ENCODE measurements around the gene NUP214.
"Not testable (repeated sequence)": the region's sequence is repeated elsewhere in the genome, so short reads cannot be mapped to it uniquely, and the experiment has no call there.

Gene NUP214

DNA sequence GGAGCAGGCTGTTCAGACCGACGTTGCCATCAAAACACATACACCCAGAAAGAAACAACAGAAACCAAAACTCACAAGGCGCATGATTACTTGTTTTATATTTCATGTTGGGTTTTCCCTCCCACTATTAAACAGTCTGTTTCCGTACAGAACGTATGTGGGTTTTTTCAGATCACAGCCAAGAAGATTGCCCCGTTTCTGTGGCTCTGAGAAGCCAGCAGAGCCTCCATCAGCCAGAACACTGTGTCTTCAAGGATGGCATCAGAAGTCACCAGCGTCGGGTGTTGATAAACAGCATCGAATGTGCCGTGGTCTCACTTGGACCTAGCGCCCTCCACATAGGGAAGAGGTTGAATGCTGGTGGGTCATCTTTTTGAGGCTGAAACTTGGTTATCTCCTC is 108.2 kb downstream of the NUP214 start:
- no peak for DNase-seq (ENCODE audit: low read depth in 3 of 3)

GRCh38 chr9:131233995-131234394 is 108.6 kb downstream of the NUP214 start:
- DNase-seq (ENCODE audit: low read depth in 3 of 3): no peak

DNA sequence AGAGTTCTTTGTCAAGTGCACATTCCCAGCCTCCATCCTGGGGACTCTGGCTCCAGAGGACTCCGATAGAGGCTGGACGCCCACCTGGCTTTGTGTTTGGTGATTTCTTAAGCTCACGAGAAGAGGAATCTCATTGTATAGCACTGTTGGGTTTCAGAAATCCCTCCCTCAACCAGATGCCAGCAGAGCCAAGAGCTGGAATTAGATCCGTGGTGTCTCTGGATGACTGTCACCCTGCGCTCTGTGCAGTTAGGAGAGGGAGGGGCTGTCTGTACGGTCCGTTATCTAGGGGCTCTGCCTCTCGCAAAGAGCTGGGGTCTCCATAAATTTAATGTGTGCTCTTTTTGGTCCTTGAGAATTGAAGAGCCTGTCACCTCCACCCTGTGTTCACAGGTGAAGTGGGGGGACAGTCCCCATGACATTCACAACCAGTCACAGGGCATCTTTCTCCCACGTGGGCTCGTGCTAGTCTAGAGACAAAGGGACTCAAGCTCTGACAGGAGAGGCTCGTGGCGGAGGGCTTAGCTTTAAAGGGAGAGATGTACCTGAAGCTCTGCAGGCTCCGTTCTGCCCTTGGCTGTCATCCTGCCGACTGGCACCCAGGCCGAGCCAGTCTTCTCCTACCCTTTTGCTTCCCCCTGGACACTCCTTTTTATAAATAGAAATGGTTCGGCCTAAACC is 109.6 kb downstream of the NUP214 start:
- DNase-seq (ENCODE audit: low read depth in 3 of 3): no peak

DNA sequence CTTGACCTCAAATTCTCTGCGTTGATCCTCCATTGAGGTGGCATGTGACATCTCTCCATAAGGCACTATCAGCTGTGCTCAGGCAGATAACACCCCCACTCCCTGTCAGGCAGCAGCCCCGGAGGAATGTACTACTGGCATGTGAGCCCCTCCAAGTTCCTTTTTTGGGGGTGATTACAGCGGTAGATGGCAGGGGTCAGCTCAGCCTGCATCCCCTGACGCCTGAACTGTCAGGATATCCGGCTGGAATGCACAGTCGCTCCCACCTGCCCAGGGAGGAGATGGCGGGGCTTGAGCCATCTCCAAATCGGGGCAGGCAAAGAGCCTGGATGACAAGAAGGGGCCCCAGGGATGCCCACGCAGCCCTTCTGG is 110.1 kb downstream of the NUP214 start:
- no peak for DNase-seq (ENCODE audit: low read depth in 3 of 3)

DNA sequence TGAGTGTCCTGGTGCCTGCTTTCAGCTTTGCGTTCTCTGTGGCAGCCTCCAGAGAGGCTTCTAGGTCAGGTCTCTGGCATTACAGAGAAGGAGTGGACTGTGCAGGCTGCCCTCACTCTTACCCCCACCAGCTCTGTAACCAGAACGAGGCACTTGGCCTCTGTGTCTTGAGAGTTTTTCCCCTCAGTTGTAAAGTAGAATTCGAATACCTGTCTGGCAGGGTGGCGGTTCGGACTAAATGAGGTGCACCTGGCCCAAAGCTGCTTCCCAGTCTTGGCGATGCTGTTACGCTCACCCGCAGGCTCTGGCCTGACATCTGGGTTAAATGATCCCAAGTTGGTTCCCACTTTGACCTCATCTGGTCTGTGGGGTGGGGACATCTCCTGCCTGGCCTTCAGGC is 110.8 kb downstream of the NUP214 start:
- no peak for DNase-seq (ENCODE audit: low read depth in 3 of 3)

- DNase-seq (ENCODE audit: low read depth in 3 of 3): no peak
Observed at GRCh38 chr9:131236761-131237160, 111.4 kb downstream of the NUP214 start.

DNA sequence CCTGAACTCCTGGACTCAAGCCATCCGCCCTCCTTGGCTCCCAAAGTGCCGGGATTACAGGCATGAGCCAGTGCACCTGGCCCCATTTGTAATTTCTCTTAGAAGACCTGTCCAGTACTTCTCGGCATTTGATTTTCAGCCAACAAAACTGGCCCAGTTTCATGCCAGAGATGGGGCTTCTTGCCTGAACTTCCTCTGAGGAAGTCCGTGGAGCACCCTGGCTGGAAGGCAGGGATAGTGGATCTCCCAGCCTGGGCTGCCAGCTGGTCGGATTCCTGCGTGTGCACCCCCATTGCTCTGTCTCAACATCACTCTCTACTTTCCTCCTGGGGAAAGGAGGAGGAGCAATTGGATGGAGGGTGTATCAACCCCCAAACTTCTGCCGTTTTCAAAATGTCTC is 111.9 kb downstream of the NUP214 start:
- DNase-seq (ENCODE audit: low read depth in 3 of 3): no peak

GRCh38 chr9:131237931-131238401 is 112.6 kb downstream of the NUP214 start:
- peak; percentile 73 to 87 (median 76) for DNase-seq (ENCODE audit: low read depth in 3 of 3)

- no peak for DNase-seq (ENCODE audit: low read depth in 3 of 3)
Observed at GRCh38 chr9:131238402-131239021, 113.1 kb downstream of the NUP214 start.

- no peak for DNase-seq (ENCODE audit: low read depth in 3 of 3)
Observed at GRCh38 chr9:131239161-131239975, 114.0 kb downstream of the NUP214 start.

DNA sequence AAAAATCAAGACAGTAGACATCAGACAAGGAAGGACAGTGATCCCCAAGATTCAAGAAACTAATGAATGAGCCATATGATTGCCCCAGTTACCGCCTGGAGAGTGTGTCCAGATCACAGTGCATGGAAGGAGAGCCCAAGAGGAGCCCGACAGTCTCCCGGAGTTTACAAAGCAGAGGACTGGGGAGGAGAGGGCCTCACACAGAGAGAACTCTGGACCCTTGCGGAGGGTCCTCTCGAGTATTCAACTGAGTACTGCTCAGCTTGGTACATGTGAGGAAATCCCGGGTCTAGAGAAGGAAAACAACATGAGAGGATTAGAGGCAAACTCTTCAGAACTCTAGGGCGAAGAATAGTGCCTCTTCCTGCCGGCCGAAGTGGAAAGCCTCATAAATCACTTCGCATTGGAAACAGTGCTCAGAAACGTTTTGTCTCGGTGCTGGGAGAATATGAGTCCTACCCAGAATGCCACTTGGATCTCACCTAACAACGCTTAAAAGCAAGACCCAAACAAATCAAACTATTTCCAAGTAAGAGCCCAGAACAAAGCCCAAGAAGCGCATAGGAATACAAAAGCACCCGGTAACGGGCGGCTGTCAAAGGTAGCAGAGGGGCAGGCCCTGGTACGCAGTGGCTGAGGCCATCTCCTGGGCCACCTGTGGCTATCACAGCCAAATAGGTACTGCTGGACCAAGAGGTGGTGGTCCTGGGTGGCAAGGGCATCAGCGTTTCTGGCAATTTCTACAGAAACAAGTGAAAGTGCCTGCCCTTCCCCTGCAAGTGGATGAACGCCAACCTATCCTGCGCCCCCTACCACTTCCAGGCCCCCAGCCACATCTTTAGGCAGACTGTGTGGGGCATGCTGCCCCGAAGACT is 114.9 kb downstream of the NUP214 start:
- no peak for DNase-seq (ENCODE audit: low read depth in 3 of 3)

GRCh38 chr9:131244331-131244730 is 118.9 kb downstream of the NUP214 start:
- not testable (repeated sequence) for DNase-seq (ENCODE audit: low read depth in 3 of 3)

GRCh38 chr9:131246618-131247017 is 121.2 kb downstream of the NUP214 start:
- DNase-seq (ENCODE audit: low read depth in 3 of 3): no peak

- DNase-seq (ENCODE audit: low read depth in 3 of 3): no peak
Observed at GRCh38 chr9:131252120-131252519, 126.7 kb downstream of the NUP214 start.

DNA sequence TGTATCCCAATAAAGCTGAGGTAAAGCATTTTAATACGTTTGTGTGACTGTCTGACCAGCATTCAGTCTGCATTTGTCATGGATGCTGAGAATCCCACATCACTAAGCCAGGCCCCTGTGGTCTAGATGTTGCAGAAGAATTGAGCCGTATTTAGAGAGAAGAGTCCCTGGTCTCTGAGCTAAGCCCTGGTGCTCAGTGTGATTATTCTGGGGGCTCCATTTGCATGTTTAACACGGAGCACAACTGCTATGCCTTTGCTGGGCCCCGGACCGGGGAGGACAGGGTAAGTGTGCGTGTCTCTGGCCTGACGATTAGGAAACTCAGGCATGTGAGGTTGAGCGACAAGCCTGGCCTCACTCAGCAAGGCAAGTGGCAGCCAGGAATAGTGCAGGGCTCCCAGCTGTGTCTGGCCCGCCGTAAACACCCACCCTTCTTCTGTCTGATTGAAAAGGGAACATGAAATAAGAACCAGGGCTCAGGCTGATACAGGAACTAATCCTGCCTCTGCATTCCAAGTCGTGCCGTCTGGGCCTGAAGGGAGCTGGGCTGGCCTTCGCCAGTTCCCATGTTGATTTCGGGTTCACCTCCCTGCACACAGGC is 128.6 kb downstream of the NUP214 start:
- DNase-seq (ENCODE audit: low read depth in 3 of 3): no peak

DNA sequence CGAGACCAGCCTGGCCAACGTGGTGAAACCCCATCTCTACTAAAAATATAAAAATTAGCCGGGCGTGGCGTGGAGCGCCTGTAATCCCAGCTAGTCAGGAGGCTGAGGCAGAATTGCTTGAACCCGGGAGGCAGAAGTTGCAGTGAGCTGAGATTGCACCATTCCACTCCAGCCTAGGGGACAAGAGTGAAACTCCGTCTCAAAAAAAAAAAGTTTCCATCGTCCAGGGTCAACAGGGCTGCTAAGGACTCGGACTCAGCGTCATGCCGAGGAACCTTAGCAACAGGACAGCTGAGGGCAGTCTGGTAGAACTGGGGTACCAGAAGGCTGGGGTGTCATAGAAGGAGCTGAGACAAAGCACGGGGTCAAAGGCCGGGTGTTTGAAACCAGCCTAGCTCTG is 129.2 kb downstream of the NUP214 start:
- no peak for DNase-seq (ENCODE audit: low read depth in 3 of 3)

- DNase-seq (ENCODE audit: low read depth in 3 of 3): no peak
Observed at GRCh38 chr9:131255676-131256197, 130.4 kb downstream of the NUP214 start.

GRCh38 chr9:131257266-131258025 is 132.1 kb downstream of the NUP214 start:
- no peak for DNase-seq (ENCODE audit: low read depth in 3 of 3)

GRCh38 chr9:131258186-131258585 is 132.8 kb downstream of the NUP214 start:
- DNase-seq (ENCODE audit: low read depth in 3 of 3): no peak

GRCh38 chr9:131258698-131259431 is 133.5 kb downstream of the NUP214 start:
- DNase-seq (ENCODE audit: low read depth in 3 of 3): no peak
